ENCODE measurements around the gene CACNA2D4.

GRCh38 chr12:1876086-1876485, 42.4 kb downstream of the CACNA2D4 start:
- TF ChIP-seq, protein P1, sequence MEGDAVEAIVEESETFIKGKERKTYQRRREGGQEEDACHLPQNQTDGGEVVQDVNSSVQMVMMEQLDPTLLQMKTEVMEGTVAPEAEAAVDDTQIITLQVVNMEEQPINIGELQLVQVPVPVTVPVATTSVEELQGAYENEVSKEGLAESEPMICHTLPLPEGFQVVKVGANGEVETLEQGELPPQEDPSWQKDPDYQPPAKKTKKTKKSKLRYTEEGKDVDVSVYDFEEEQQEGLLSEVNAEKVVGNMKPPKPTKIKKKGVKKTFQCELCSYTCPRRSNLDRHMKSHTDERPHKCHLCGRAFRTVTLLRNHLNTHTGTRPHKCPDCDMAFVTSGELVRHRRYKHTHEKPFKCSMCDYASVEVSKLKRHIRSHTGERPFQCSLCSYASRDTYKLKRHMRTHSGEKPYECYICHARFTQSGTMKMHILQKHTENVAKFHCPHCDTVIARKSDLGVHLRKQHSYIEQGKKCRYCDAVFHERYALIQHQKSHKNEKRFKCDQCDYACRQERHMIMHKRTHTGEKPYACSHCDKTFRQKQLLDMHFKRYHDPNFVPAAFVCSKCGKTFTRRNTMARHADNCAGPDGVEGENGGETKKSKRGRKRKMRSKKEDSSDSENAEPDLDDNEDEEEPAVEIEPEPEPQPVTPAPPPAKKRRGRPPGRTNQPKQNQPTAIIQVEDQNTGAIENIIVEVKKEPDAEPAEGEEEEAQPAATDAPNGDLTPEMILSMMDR (conservative IDR thresholded peaks at IDR 0.05 in 1 of 2, IDR thresholded peaks at IDR 0.05 in 1 of 2; ENCODE audit: low read depth in 1 of 2, low read length in 2 of 2), result no peak
- no peak for TF ChIP-seq EZH2 (IDR thresholded peaks at IDR 0.05; ENCODE audit: low read length, missing control alignments)
